ENCODE measurements around the gene APOBR.

APOBR gene

DNA sequence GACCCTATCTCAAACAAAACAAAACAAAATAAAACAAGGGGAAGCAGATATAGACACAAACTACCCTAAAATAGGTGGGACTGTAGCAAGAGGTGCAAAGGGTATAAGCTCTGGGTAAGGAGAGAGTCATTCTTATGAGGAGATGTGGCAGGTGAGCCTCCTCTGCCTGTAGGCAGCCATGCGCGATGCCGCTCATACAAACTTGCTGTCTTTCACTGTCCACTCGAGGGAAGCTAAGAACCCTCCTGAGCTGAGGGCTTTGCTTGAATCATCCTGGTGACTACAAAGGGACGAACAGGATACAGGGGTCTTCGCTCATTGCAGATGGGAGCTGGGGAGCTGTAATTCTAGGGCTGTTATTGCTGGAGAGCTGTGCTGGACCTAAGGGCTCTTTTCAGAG is 27.0 kb downstream of the APOBR start:
- Histone ChIP-seq H2BK120ac (ENCODE audit: low read depth, low read length) (no peak overlapping the region), H3K27ac (ENCODE audit: low read length, poor library complexity, severe bottlenecking) (no peak overlapping the region), H3K18ac (ENCODE audit: low read depth in 1 of 2, low read length in 2 of 2) (no peak overlapping the region), H2BK15ac (ENCODE audit: low read depth, poor library complexity, severe bottlenecking) (no peak overlapping the region), H3K36me3 (ENCODE audit: control insufficient read depth in 1 of 2, insufficient read depth in 2 of 2, low read depth in 1 of 2, low read length in 2 of 2) (no peaks in the 10 kb centered on the region), H3K9me3 (ENCODE audit: control insufficient read depth, low read length) (no peaks in the 10 kb centered on the region), H4K91ac (ENCODE audit: low read length) (no peak overlapping the region), H3K4me1 (ENCODE audit: control insufficient read depth, insufficient read depth, low read depth, low read length) (peaks cover 1% of the 10 kb centered on the region), H3K79me1 (replicated peaks; ENCODE audit: low read length, poor library complexity, severe bottlenecking) (no peaks in the 10 kb centered on the region), H4K8ac (ENCODE audit: low read length) (no peak overlapping the region), H3K14ac (ENCODE audit: low read length in 2 of 2) (no peak overlapping the region), H3K4ac (ENCODE audit: low read depth in 1 of 2, low read length in 2 of 2) (no peak overlapping the region), H3K27me3 (ENCODE audit: control insufficient read depth in 1 of 2, insufficient read depth in 1 of 2, low read length in 2 of 2) (peaks cover 0 to 4% of the 10 kb centered on the region in 2 experiments), H3K4me3 (ENCODE audit: insufficient read depth in 1 of 2, low read depth in 1 of 2, low read length in 2 of 2) (no peak overlapping the region), H3K4me2 (ENCODE audit: low read length, poor library complexity, severe bottlenecking) (no peak overlapping the region), H2AFZ (ENCODE audit: low read depth, low read length) (no peak overlapping the region), H2BK12ac (ENCODE audit: low read length in 2 of 2) (no peak overlapping the region), H3K9ac (ENCODE audit: low read length) (no peak overlapping the region), H3K23ac (ENCODE audit: low read length in 2 of 2) (no peak overlapping the region), H2BK5ac (ENCODE audit: low read depth, low read length, poor library complexity, severe bottlenecking) (no peak overlapping the region), H2AK5ac (ENCODE audit: low read length, severe bottlenecking) (no peak overlapping the region)
- no peak for DNase-seq
- 93% methylated on average over 6 of the region's 6 CpGs for WGBS

DNA sequence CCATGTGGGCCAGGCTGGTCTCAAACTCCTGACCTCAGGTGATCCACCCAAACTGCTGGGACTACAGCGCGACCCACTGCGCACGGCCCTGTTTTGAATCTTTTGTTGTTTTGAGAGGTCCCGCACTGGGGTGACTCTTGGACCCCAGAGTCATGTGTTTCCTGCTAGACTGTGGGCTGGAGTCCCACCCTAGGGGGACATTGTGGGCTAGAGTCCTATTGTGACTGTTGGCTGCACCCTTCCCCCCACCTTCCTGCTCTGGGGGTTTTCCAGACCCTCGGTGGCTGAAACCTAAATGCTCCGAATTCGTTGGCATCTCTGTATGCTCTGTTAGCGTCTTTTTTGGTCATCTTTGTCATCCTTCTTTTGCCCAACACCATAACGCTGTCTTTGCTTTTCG is 28.3 kb downstream of the APOBR start:
- 83% methylated on average over 11 of the region's 11 CpGs for WGBS
- no peak overlapping the region for H2BK120ac ChIP-seq (ENCODE audit: low read depth, low read length)
- H2AK5ac ChIP-seq (ENCODE audit: low read length, severe bottlenecking), result no peak overlapping the region
- H3K27ac ChIP-seq (ENCODE audit: low read length, poor library complexity, severe bottlenecking), result no peak overlapping the region
- H4K91ac ChIP-seq (ENCODE audit: low read length), result no peak overlapping the region
- H2BK12ac ChIP-seq (ENCODE audit: low read length in 2 of 2), result no peak overlapping the region
- no peak overlapping the region for H3K9ac ChIP-seq (ENCODE audit: low read length)
- no peak for DNase-seq
- H3K18ac ChIP-seq (ENCODE audit: low read depth in 1 of 2, low read length in 2 of 2), result no peak overlapping the region
- H3K23ac ChIP-seq (ENCODE audit: low read length in 2 of 2), result no peak overlapping the region
- no peak overlapping the region for H3K4me3 ChIP-seq (ENCODE audit: insufficient read depth in 1 of 2, low read depth in 1 of 2, low read length in 2 of 2)
- H3K4me2 ChIP-seq (ENCODE audit: low read length, poor library complexity, severe bottlenecking), result no peak overlapping the region
- no peaks in the 10 kb centered on the region for H3K9me3 ChIP-seq (ENCODE audit: control insufficient read depth, low read length)
- no peak overlapping the region for H3K4ac ChIP-seq (ENCODE audit: low read depth in 1 of 2, low read length in 2 of 2)
- no peak overlapping the region for H2BK15ac ChIP-seq (ENCODE audit: low read depth, poor library complexity, severe bottlenecking)
- H2AFZ ChIP-seq (ENCODE audit: low read depth, low read length), result no peak overlapping the region
- peaks cover 0 to 4% of the 10 kb centered on the region in 2 experiments for H3K27me3 ChIP-seq (ENCODE audit: control insufficient read depth in 1 of 2, insufficient read depth in 1 of 2, low read length in 2 of 2)
- no peak overlapping the region for H3K14ac ChIP-seq (ENCODE audit: low read length in 2 of 2)
- no peaks in the 10 kb centered on the region for H3K79me1 ChIP-seq (replicated peaks; ENCODE audit: low read length, poor library complexity, severe bottlenecking)
- no peaks in the 10 kb centered on the region for H3K36me3 ChIP-seq (ENCODE audit: control insufficient read depth in 1 of 2, insufficient read depth in 2 of 2, low read depth in 1 of 2, low read length in 2 of 2)
- H3K4me1 ChIP-seq (ENCODE audit: control insufficient read depth, insufficient read depth, low read depth, low read length), result peaks cover 1% of the 10 kb centered on the region
- no peak overlapping the region for H4K8ac ChIP-seq (ENCODE audit: low read length)
- no peak overlapping the region for H2BK5ac ChIP-seq (ENCODE audit: low read depth, low read length, poor library complexity, severe bottlenecking)

DNA sequence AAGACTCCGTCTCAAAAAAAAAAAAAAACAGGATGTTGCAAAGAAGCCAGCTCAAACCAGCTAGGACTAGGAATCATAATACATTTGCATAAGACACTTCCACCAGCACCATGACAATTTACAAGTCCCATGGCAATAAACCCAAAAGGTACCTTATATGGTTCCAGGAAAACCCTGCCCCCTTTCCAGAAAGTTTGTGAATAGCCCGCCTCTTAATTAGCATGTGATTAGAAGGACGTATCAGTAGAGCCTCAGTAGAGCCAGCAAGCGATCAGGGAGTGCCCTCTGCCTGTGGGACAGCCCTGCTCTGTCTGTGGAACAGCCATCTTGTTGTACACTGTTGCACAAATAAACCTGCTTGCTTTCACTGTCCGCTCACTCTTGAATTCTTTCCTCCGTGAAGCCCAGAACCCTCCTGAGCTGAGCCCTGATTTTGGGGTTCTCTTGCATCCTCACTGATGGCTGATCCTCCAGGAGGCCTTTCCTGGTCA is 30.3 kb downstream of the APOBR start:
- H2BK120ac ChIP-seq (ENCODE audit: low read depth, low read length), result no peak overlapping the region
- H3K23ac ChIP-seq (ENCODE audit: low read length in 2 of 2), result no peak overlapping the region
- H3K14ac ChIP-seq (ENCODE audit: low read length in 2 of 2), result no peak overlapping the region
- no peak overlapping the region for H3K18ac ChIP-seq (ENCODE audit: low read depth in 1 of 2, low read length in 2 of 2)
- H3K4me2 ChIP-seq (ENCODE audit: low read length, poor library complexity, severe bottlenecking), result no peak overlapping the region
- H3K9ac ChIP-seq (ENCODE audit: low read length), result no peak overlapping the region
- no peak overlapping the region for H3K4me3 ChIP-seq (ENCODE audit: insufficient read depth in 1 of 2, low read depth in 1 of 2, low read length in 2 of 2)
- no peak for DNase-seq
- H3K79me1 ChIP-seq (replicated peaks; ENCODE audit: low read length, poor library complexity, severe bottlenecking), result no peaks in the 10 kb centered on the region
- H2AFZ ChIP-seq (ENCODE audit: low read depth, low read length), result no peak overlapping the region
- no peaks in the 10 kb centered on the region for H3K36me3 ChIP-seq (ENCODE audit: control insufficient read depth in 1 of 2, insufficient read depth in 2 of 2, low read depth in 1 of 2, low read length in 2 of 2)
- no peak overlapping the region for H2BK5ac ChIP-seq (ENCODE audit: low read depth, low read length, poor library complexity, severe bottlenecking)
- no peak overlapping the region for H2BK15ac ChIP-seq (ENCODE audit: low read depth, poor library complexity, severe bottlenecking)
- H4K8ac ChIP-seq (ENCODE audit: low read length), result no peak overlapping the region
- H4K91ac ChIP-seq (ENCODE audit: low read length), result no peak overlapping the region
- H2AK5ac ChIP-seq (ENCODE audit: low read length, severe bottlenecking), result no peak overlapping the region
- H3K27ac ChIP-seq (ENCODE audit: low read length, poor library complexity, severe bottlenecking), result no peak overlapping the region
- WGBS, result 84% methylated on average over 6 of the region's 6 CpGs
- no peaks in the 10 kb centered on the region for H3K9me3 ChIP-seq (ENCODE audit: control insufficient read depth, low read length)
- H2BK12ac ChIP-seq (ENCODE audit: low read length in 2 of 2), result no peak overlapping the region
- peaks cover 0 to 4% of the 10 kb centered on the region in 2 experiments for H3K27me3 ChIP-seq (ENCODE audit: control insufficient read depth in 1 of 2, insufficient read depth in 1 of 2, low read length in 2 of 2)
- H3K4me1 ChIP-seq (ENCODE audit: control insufficient read depth, insufficient read depth, low read depth, low read length), result peaks cover 1% of the 10 kb centered on the region
- H3K4ac ChIP-seq (ENCODE audit: low read depth in 1 of 2, low read length in 2 of 2), result no peak overlapping the region

DNA sequence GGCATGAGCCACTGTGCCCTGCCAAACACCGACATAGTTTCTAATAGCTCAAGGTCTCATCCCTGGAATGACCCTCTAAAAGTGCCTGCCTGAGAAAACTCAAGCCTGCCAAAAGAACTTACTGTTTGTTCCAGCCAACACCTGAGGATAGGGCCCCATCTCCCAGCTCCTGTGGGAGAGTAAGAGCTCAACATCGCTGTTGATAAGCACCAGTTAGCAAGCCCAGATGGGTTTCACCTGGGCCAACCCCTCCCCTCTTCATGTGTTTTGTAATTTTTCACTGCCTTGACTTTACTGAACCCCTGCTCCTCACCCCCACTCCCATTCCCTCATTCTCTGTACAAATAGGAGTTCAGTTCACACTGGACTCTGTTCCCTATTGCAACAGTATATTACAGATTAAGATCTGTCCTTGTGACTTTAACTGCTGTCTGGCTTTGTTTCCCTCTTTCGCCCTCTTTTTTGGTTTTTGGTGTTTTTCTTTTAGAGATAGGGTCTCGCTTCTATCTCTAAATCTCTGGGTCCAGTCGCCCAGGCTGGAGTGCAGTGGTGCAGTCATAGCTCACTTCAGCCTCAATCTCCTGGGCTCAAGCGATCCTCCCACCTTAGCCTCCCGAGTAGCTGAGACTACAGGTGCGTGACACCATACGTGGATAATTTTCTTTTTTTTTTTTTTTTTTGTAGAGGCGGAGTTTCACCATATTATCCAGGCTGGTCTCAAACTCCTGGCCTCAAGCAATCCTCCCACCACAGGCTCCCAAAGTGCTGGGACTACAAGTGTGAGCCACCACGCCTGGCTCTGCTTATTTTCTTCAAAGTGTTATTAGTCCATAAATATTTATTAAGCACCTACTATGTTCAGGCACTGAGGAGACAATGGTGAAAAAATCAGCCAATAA is 32.0 kb downstream of the APOBR start:
- H2BK12ac ChIP-seq (ENCODE audit: low read length in 2 of 2), result no peak overlapping the region
- no peak overlapping the region for H3K14ac ChIP-seq (ENCODE audit: low read length in 2 of 2)
- H2BK5ac ChIP-seq (ENCODE audit: low read depth, low read length, poor library complexity, severe bottlenecking), result no peak overlapping the region
- H2AFZ ChIP-seq (ENCODE audit: low read depth, low read length), result no peak overlapping the region
- H3K23ac ChIP-seq (ENCODE audit: low read length in 2 of 2), result no peak overlapping the region
- H3K9ac ChIP-seq (ENCODE audit: low read length), result no peak overlapping the region
- H3K27ac ChIP-seq (ENCODE audit: low read length, poor library complexity, severe bottlenecking), result no peak overlapping the region
- no peak overlapping the region for H3K18ac ChIP-seq (ENCODE audit: low read depth in 1 of 2, low read length in 2 of 2)
- no peak overlapping the region for H3K4ac ChIP-seq (ENCODE audit: low read depth in 1 of 2, low read length in 2 of 2)
- H3K36me3 ChIP-seq (ENCODE audit: control insufficient read depth in 1 of 2, insufficient read depth in 2 of 2, low read depth in 1 of 2, low read length in 2 of 2), result no peaks in the 10 kb centered on the region
- H4K91ac ChIP-seq (ENCODE audit: low read length), result no peak overlapping the region
- H2AK5ac ChIP-seq (ENCODE audit: low read length, severe bottlenecking), result no peak overlapping the region
- H4K8ac ChIP-seq (ENCODE audit: low read length), result no peak overlapping the region
- H3K27me3 ChIP-seq (ENCODE audit: control insufficient read depth in 1 of 2, insufficient read depth in 1 of 2, low read length in 2 of 2), result peaks cover 0 to 3% of the 10 kb centered on the region in 2 experiments
- 91% methylated on average over 8 of the region's 11 CpGs for WGBS
- H3K4me2 ChIP-seq (ENCODE audit: low read length, poor library complexity, severe bottlenecking), result no peak overlapping the region
- no peak overlapping the region for H2BK120ac ChIP-seq (ENCODE audit: low read depth, low read length)
- H3K4me1 ChIP-seq (ENCODE audit: control insufficient read depth, insufficient read depth, low read depth, low read length), result peaks cover under 1% of the 10 kb centered on the region
- DNase-seq, result no peak
- H2BK15ac ChIP-seq (ENCODE audit: low read depth, poor library complexity, severe bottlenecking), result no peak overlapping the region
- no peaks in the 10 kb centered on the region for H3K79me1 ChIP-seq (replicated peaks; ENCODE audit: low read length, poor library complexity, severe bottlenecking)
- H3K4me3 ChIP-seq (ENCODE audit: insufficient read depth in 1 of 2, low read depth in 1 of 2, low read length in 2 of 2), result no peak overlapping the region
- no peaks in the 10 kb centered on the region for H3K9me3 ChIP-seq (ENCODE audit: control insufficient read depth, low read length)
